LNCAP (cell line): Measurements from ENCODE around the gene HOXC5.

Source experiments
- TF ChIP-seq, protein P1 (sequence below): fragments of 450-650 bp; IDR thresholded peaks from 2 replicates; pipeline ENCODE4 v1.5.1; 2017; ENCODE audit warnings: mild to moderate bottlenecking

HOXC5 gene

GRCh38 chr12:54033106-54033979 lies 493 bp downstream of the HOXC5 start:
- TF ChIP-seq, protein P1, sequence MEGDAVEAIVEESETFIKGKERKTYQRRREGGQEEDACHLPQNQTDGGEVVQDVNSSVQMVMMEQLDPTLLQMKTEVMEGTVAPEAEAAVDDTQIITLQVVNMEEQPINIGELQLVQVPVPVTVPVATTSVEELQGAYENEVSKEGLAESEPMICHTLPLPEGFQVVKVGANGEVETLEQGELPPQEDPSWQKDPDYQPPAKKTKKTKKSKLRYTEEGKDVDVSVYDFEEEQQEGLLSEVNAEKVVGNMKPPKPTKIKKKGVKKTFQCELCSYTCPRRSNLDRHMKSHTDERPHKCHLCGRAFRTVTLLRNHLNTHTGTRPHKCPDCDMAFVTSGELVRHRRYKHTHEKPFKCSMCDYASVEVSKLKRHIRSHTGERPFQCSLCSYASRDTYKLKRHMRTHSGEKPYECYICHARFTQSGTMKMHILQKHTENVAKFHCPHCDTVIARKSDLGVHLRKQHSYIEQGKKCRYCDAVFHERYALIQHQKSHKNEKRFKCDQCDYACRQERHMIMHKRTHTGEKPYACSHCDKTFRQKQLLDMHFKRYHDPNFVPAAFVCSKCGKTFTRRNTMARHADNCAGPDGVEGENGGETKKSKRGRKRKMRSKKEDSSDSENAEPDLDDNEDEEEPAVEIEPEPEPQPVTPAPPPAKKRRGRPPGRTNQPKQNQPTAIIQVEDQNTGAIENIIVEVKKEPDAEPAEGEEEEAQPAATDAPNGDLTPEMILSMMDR, result no peak

DNA sequence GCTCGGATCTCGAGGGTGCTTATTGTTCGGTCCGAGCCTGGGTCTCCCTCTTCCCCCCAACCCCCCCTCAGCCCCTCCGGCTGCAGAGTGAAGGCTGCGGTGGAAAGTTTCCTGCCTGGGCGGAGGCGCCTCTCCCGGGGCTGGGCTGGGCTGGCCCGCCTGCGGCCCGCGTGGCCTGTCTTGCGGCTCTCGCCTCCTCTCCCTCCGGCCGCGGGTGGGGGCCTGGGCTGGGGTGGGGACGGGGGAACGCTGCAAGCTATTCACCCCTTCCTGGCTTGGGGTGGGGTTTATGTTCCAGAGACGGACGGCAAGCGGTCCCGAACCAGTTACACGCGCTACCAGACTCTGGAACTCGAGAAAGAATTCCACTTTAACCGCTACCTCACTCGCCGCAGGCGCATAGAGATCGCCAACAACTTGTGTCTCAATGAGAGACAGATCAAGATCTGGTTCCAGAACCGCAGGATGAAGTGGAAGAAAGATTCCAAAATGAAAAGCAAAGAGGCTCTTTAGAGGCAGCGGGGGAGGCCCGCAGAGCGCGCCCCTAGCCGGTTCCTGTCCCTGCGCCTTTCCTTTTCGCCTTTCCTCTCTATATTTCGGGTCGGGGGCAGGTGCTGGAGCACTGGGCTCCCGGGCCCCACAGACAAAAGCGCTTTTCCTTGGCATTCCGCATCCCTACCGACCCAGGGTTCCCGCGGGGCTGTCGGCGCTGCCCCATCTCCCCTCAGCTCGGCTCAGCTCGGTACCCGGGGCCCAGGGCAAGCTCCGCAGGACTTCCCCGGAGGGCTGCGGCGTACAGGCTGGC lies 1.3 kb downstream of the HOXC5 start:
- TF ChIP-seq, protein P1, result no peak

DNA sequence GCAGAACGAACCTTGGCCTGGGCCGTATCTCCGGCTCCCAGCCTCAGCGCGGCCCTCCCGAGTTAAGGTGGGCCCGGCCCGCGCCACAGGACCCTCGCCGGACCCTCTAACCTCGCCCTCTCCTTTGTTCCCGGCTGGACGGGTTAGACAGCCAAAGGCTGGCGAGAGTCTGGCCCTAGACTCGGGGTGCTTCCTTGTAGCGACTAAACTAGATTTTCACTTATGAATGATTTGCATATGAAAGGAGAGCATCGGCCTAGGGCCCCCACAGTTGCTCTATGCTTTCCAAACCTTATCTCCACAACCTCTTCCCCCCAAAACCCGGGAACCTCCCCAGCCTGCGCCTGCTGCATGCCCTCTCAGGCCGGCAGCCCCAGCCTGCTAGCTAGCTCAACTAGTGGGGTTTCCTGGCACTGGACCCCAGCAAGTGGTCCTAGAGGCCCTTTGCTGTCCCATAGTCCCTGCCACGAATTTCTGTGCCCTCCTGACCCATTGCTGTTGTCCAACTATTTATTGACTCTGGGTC lies 2.0 kb downstream of the HOXC5 start:
- TF ChIP-seq, protein P1, result no peak

GRCh38 chr12:54035568-54036264 lies 2.9 kb downstream of the HOXC5 start:
- TF ChIP-seq, protein P1, result no peak

DNA sequence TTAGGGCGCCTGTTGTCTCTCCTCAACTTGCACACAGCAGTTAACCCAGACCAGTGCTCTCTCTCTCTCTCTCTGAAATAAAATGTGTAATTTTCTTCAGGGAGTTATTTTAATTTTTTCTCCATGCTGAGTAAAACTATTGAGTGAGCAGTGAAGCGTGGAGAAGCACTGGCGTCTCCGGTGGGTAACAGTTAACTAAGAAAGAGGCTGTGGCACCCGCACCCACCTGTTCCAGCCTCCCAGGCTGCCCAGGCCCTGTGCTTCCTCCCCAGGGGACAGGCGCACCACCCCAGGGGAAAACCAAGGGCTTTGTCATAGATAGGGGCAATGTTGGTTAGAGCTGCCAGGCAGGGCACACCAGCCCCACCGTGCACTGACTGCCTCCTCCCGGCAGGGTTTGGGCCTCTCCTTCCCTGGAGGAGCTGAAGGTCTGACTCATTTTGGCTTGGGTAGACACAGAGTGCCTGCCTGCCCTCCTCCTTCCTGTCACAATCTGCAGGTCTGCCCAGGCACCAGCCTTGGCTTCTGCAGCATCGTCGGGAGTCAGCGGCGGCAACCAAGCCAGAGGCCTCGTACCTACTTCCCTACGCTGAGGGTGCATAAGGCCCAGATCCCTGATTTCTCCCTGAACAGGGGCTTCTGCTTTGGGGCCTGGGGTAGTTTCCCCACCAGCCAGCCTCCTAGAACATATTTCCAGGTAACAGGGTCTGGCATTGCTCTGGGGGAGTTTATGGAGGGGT lies 3.9 kb downstream of the HOXC5 start:
- TF ChIP-seq, protein P1, result no peak

GRCh38 chr12:54037360-54038283 lies 4.8 kb downstream of the HOXC5 start:
- TF ChIP-seq, protein P1, result no peak
